Small intestine (tissue), 7 donors: ENCODE data around the gene PSMB2. TPM values are rescaled to one million over a fixed set of nuclear protein-coding genes. Genes with fewer than 3 reads are reported as not detected.

Source experiments
- DNase-seq, 2 donors: peaks; one replicate each; pipeline versions ENCODE4 v3.0.0 to v3.0.0-alpha.2; 2013
- FAIRE-seq: peaks from 2 replicates; lab custom pipeline; 2012; peaks lifted over from hg19 to GRCh38; lab: Jason Lieb, UNC
- H3K27ac ChIP-seq, 3 donors: one replicate each; pipeline ENCODE4 v1.5.1; 2013; ENCODE audit warnings: low read length in 2 of 3, mild to moderate bottlenecking in 2 of 3, control low read depth in 1 of 3, inconsistent platforms in 1 of 3, low read depth in 1 of 3, moderate library complexity in 1 of 3
- H3K27me3 ChIP-seq, 3 donors: one replicate each; pipeline ENCODE4 v1.6.1; 2013; ENCODE audit warnings: low read length in 3 of 3, inconsistent platforms in 1 of 3; ENCODE audit not compliant: control insufficient read depth in 3 of 3, insufficient read depth in 3 of 3
- H3K36me3 ChIP-seq, 3 donors: one replicate each; pipeline ENCODE4 v1.6.1; 2013; ENCODE audit warnings: low read length in 3 of 3, inconsistent platforms in 1 of 3, low read depth in 1 of 3, mild to moderate bottlenecking in 1 of 3, moderate library complexity in 1 of 3; ENCODE audit not compliant: control insufficient read depth in 3 of 3, insufficient read depth in 2 of 3
- H3K4me1 ChIP-seq, 3 donors: one replicate each; pipeline ENCODE4 v1.6.1; 2013; ENCODE audit warnings: low read length in 2 of 3, inconsistent platforms in 1 of 3, low read depth in 1 of 3, mild to moderate bottlenecking in 1 of 3, moderate library complexity in 1 of 3; ENCODE audit not compliant: control insufficient read depth in 3 of 3, insufficient read depth in 2 of 3
- H3K4me3 ChIP-seq, 3 donors: one replicate each; pipeline ENCODE4 v1.5.1; 2013; ENCODE audit warnings: low read length in 3 of 3, control low read depth in 1 of 3, inconsistent platforms in 1 of 3, low read depth in 1 of 3, mild to moderate bottlenecking in 1 of 3, moderate library complexity in 1 of 3
- H3K9me3 ChIP-seq, 2 donors: one replicate each; pipeline ENCODE4 v1.6.1; 2013; ENCODE audit warnings: low read depth in 1 of 2, low read length in 1 of 2; ENCODE audit not compliant: control insufficient read depth in 2 of 2, insufficient read depth in 1 of 2
- WGBS, 3 donors: extraction: QIAGEN DNeasy Blood & Tissue Kit; methylation state at CpG; one replicate each; pipeline ENCODE4 v1.1.7; 2013; 5-methylcytosine and 5-hydroxymethylcytosine counted together
- polyA plus RNA-seq, 4 donors: library from polyadenylated mRNA; stranded (reverse) in 3 of 4; unstranded in 1 of 4; fragments of 200-250 nt in 3 of 4; fragments of 120-200 nt in 1 of 4; gene quantifications; one replicate each; pipeline versions ENCODE4 v1.2.1 to v1.2.3, GENCODE V29; 2013
- donor health status: healthy with polysubstance abuse.
- donor health status: control.
- donor health status: control.
- donor health status: Bipolar disorder and iron deficiency.
- donor health status: healthy.

Gene PSMB2
- polyA plus RNA-seq, 4 donors = 30.9 to 76.2 (median 44.8) TPM

DNA sequence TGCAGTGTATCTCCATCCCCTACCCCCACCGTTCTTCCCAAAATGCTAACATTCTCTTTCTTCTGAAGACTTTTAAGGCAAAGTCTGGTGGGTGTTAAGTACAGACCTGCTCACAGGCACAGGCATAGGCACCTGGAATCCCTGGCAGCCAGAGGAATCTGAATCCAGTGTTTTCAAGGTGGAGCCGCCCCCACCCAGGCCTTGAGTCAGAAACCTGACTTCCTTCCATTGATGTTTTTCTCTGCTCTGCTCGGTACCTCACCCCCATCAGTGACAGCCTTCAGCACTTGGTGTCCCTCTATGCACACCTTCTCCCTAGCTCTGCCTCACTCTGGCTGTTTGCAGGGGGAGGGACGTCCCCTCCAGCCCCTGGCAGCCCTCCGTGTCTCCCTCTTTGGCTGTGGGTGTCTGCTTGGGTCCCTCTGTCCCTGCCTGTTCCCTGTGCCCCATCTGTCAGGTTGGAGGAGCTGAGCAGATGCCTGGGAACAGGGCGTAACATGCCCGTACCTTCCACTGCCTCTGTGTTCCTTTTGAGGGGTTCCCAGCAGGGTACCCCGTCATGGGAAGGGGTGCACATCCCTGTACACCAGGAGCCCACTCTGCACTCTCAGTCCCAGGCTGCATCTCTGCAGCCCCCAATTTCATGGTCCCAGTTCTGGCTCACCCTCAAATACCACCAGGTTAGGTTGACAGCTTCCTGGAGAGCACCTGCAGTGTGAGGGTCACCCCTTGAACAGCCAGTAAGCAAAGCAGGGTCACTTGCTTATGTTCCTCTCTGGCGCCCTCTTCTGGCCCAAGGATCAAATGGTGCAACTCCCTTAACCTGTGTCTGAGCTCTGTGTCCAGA, 77.1 kb downstream of the PSMB2 start:
- FAIRE-seq (no peak), DNase-seq (peak; percentile 77 to 83)
- Histone ChIP-seq H3K4me1 (no peaks in the 10 kb centered on the region), H3K27me3 (no peaks in the 10 kb centered on the region), H3K4me3 (no peak overlapping the region), H3K9me3 (no peaks in the 10 kb centered on the region), H3K27ac (no peak overlapping the region), H3K36me3 (peaks cover 0 to 61% (median 0%) of the 10 kb centered on the region in 3 donors)
- 80 to 83% (median 81%) methylated on average over 9 of the region's 9 CpGs for WGBS, 3 donors

- WGBS, 3 donors = 71 to 85% (median 74%) methylated on average over 12 of the region's 12 CpGs
- Histone ChIP-seq H3K9me3 (no peaks in the 10 kb centered on the region), H3K27ac (no peak overlapping the region), H3K36me3 (peaks cover 0 to 61% (median 0%) of the 10 kb centered on the region in 3 donors), H3K4me3 (no peak overlapping the region), H3K4me1 (peaks cover 0 to 5% (median 0%) of the 10 kb centered on the region in 3 donors), H3K27me3 (no peaks in the 10 kb centered on the region)
- DNase-seq (no peak), FAIRE-seq (no peak)
These were observed 78.2 kb downstream of the PSMB2 start for GRCh38 chr1:35563166-35563565.

DNA sequence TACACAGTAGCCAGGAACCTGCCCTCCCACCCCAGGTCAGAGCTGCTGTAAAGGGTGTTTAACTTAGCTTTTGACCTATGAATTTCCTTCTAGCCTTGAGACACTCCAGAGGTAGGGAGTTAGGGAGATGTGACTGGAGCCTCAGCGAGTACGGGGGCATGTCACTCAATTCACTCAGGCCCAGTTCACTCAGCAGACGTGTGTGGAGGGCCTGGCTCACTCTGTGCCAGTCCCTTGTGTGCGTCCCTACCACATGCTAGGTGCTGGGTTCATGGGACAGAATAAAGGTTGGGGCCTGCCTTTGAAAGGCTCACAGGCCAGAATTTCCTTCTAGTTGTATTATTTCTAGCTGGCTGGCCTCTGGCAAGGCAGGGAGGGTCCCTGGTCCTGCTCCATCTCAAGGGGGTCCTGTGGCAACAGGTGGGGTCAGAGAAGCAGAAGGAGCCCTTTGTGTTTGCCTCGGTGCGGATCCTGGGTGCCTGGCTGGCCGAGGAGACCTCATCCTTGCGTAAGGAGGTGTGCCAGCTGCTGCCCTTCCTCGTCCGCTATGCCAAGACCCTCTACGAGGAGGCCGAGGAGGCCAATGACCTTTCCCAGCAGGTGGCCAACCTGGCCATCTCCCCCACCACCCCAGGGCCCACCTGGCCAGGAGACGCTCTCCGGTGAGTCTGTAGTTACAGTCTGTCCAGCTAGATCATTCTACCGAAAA, 79.2 kb downstream of the PSMB2 start:
- FAIRE-seq (no peak), DNase-seq (no peak)
- H3K9me3 ChIP-seq = no peaks in the 10 kb centered on the region
- no peak overlapping the region for H3K4me3 ChIP-seq
- no peaks in the 10 kb centered on the region for H3K27me3 ChIP-seq
- peaks cover 0 to 7% (median 0%) of the 10 kb centered on the region in 3 donors for H3K4me1 ChIP-seq
- H3K36me3 ChIP-seq = peaks cover 0 to 59% (median 0%) of the 10 kb centered on the region in 3 donors
- 90 to 95% (median 93%) methylated on average over 14 to 15 of the region's 15 CpGs for whole genome bisulfite sequencing, 3 donors
- no peak overlapping the region for H3K27ac ChIP-seq

DNA sequence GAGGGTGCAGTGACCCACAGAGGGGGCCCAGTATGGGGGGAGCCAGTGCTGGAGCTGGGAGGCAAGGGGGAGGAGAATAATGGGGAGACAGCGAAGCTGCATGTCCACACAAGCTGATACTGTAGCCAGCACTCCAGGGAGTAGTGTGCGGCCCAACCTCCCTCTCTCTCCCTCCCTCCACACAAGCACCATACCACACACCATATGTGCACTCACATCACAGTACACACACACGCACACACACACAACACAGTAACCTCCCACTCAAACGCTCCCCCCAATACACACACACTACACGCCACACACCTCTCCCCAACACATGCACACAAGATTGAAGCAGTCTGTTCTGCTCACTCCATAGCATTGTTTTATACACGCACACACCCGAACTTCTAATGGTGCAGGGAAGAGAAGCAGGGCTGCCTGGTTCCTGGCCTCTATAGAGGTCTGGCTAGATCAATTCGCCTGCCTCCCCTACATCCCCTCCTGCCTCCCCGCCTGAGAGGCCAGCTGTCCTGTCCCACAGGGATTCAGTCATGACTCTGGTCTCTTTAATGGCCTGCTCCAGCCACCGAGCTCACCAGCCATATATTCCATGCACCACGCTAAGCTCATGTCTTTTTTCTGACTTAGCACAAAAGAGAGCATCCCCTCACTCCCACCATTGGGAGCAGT, 79.9 kb downstream of the PSMB2 start:
- no peaks in the 10 kb centered on the region for H3K9me3 ChIP-seq
- peaks cover 0 to 8% (median 0%) of the 10 kb centered on the region in 3 donors for H3K4me1 ChIP-seq
- no peaks in the 10 kb centered on the region for H3K27me3 ChIP-seq
- no peak for DNase-seq
- H3K4me3 ChIP-seq = no peak overlapping the region
- H3K36me3 ChIP-seq = peaks cover 0 to 53% (median 0%) of the 10 kb centered on the region in 3 donors
- 86 to 90% (median 87%) methylated on average over 11 of the region's 11 CpGs for WGBS, 3 donors
- H3K27ac ChIP-seq = no peak overlapping the region
- FAIRE-seq = no peak

- Histone ChIP-seq H3K9me3 (no peaks in the 10 kb centered on the region), H3K4me1 (peaks cover 0 to 15% (median 6%) of the 10 kb centered on the region in 3 donors), H3K27me3 (no peaks in the 10 kb centered on the region), H3K4me3 (no peak overlapping the region), H3K27ac (no peak overlapping the region), H3K36me3 (peaks cover 0 to 51% (median 0%) of the 10 kb centered on the region in 3 donors)
- no peak for FAIRE-seq
- WGBS, 3 donors = 66 to 78% (median 69%) methylated on average over 43 to 44 of the region's 44 CpGs
- DNase-seq = no peak
These were observed 80.8 kb downstream of the PSMB2 start for GRCh38 chr1:35560256-35561225.

DNA sequence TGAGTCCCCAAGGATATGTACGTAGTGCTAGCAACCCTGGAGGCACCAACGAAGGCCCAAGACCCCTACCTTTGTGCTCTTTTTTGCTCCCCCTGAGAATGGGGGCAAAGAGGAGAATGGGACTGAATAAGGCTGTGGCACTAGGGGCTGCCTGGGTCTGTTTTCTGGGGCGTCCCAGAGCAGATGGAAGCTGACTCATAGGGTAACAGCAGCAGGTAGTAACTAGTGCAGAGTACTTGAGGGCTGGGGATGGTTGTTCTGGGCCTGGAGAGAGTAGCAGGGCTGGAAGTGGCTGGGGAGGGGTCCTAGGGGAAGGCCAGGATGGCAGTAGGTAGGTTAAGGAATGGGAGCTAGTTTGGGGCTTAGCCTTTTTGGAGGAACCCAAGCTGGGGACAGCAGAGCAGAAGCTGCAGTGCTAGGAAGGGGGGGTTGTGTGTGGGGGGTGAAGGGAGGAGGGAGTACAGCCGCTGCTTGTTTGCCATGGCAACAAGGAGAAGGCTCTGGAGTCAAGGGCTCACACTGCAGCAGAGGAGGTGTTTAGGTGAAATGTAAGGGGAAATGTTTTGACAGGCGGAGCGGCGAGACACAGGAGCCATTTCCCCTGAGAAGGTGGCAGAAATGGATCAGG, 81.9 kb downstream of the PSMB2 start:
- WGBS, 3 donors = 76 to 85% (median 83%) methylated on average over 7 of the region's 7 CpGs
- Histone ChIP-seq H3K36me3 (peaks cover 0 to 41% (median 0%) of the 10 kb centered on the region in 3 donors), H3K9me3 (no peaks in the 10 kb centered on the region), H3K4me1 (peaks cover 5 to 18% (median 9%) of the 10 kb centered on the region in 3 donors), H3K27ac (peak overlapping the region in 1 of 3 donors; percentile 6), H3K4me3 (no peak overlapping the region), H3K27me3 (no peaks in the 10 kb centered on the region)
- FAIRE-seq (no peak), DNase-seq (no peak)
